Keratinocyte (primary cell): ENCODE data around the gene OPTC. TPM values are rescaled to one million over a fixed set of nuclear protein-coding genes. Genes with fewer than 3 reads are reported as not detected.

Experiments used
- DNase-seq: peaks from one replicate; pipeline ENCODE4 v3.0.0-alpha.2; 2011; ENCODE audit warnings: low read depth, missing footprints, low spot score
- FAIRE-seq: peaks from 2 replicates; lab custom pipeline; 2011; peaks lifted over from hg19 to GRCh38; lab: Jason Lieb, UNC
- H2AFZ ChIP-seq: 2 replicates; pipeline ENCODE4 v1.6.0; 2012; ENCODE audit warnings: low read length, control low read depth, inconsistent platforms; ENCODE audit not compliant: control insufficient read depth
- H3K27ac ChIP-seq: 2 replicates; pipeline ENCODE4 v1.5.1; 2011; ENCODE audit warnings: low read length; ENCODE audit not compliant: control insufficient read depth, insufficient read depth
- H3K27me3 ChIP-seq: 3 replicates; pipeline ENCODE4 v1.6.0; 2011; ENCODE audit warnings: low read length; ENCODE audit not compliant: control insufficient read depth, insufficient read depth; ENCODE audit errors: extremely low read depth
- H3K36me3 ChIP-seq, 2 experiments: 2 replicates in 1 of 2; 3 replicates in 1 of 2; pipeline ENCODE4 v1.5.1; 2011; ENCODE audit warnings: low read length in 2 of 2, mild to moderate bottlenecking in 1 of 2; ENCODE audit not compliant: control insufficient read depth in 2 of 2, insufficient read depth in 2 of 2; ENCODE audit errors: extremely low read depth in 1 of 2
- H3K4me1 ChIP-seq: 3 replicates; pipeline ENCODE4 v1.5.1; 2011; ENCODE audit warnings: low read length; ENCODE audit not compliant: control insufficient read depth, insufficient read depth; ENCODE audit errors: extremely low read depth
- H3K4me2 ChIP-seq: 3 replicates; pipeline ENCODE4 v1.6.0; 2011; ENCODE audit warnings: low read depth, low read length; ENCODE audit not compliant: control insufficient read depth, insufficient read depth; ENCODE audit errors: extremely low read depth
- H3K4me3 ChIP-seq, 3 experiments: fragments of 200-600 bp in 1 of 3; sonication (generic) in 1 of 3; 2 replicates in 2 of 3; 3 replicates in 1 of 3; pipeline ENCODE4 v1.5.1; 2011 to 2016; ENCODE audit warnings: low read length in 3 of 3, mild to moderate bottlenecking in 3 of 3, control low read depth in 2 of 3, inconsistent platforms in 1 of 3, low read depth in 1 of 3, mixed read lengths in 1 of 3, mixed run types in 1 of 3, moderate library complexity in 1 of 3; ENCODE audit not compliant: control insufficient read depth in 2 of 3, insufficient read depth in 2 of 3; ENCODE audit errors: extremely low read depth in 1 of 3
- H3K79me2 ChIP-seq: 2 replicates; pipeline ENCODE4 v1.6.0; 2012; ENCODE audit warnings: low read length; ENCODE audit not compliant: control insufficient read depth, insufficient read depth
- H3K9ac ChIP-seq: 3 replicates; pipeline ENCODE4 v1.6.0; 2011; ENCODE audit warnings: low read length; ENCODE audit not compliant: control insufficient read depth, insufficient read depth; ENCODE audit errors: extremely low read depth
- H3K9me1 ChIP-seq: 3 replicates; pipeline ENCODE4 v1.6.0; 2011; ENCODE audit warnings: low read length; ENCODE audit not compliant: control insufficient read depth, insufficient read depth; ENCODE audit errors: extremely low read depth
- H3K9me3 ChIP-seq: 2 replicates; pipeline ENCODE4 v1.5.1; 2012; ENCODE audit warnings: low read depth, low read length; ENCODE audit not compliant: control insufficient read depth
- H4K20me1 ChIP-seq: 3 replicates; pipeline ENCODE4 v1.6.0; 2011; ENCODE audit warnings: low read length; ENCODE audit not compliant: control insufficient read depth, insufficient read depth; ENCODE audit errors: extremely low read depth
- EZH2 ChIP-seq: IDR thresholded peaks from one replicate; pipeline ENCODE4 v1.6.1; 2012; ENCODE audit warnings: inconsistent platforms, mild to moderate bottlenecking, low read length, moderate library complexity
- dilution Hi-C: fragments of 300-500 bp; cut with MboI; formaldehyde crosslinking; loops from one replicate; pipeline ENCODE4 v1.7.0; 2020; ENCODE audit warnings: low sequenced_read_pairs; ENCODE audit not compliant: extremely low pct_ligation_motif_present
- polyA plus RNA-seq, 5 experiments: library from polyadenylated mRNA; depleted of rRNA in 3 of 5; stranded (reverse) in 3 of 5; stranded (forward) in 1 of 5; unstranded in 1 of 5; fragments of >200 nt; gene quantifications; 1 replicate in 1 of 5; 2 replicates in 3 of 5; 3 replicates in 1 of 5; pipeline versions ENCODE4 v1.2.1 to v1.2.3, GENCODE V29; 2011 to 2012; ENCODE audit warnings: missing spikeins in 2 of 5, low read depth in 1 of 5, low replicate concordance in 1 of 5
- TF ChIP-seq, protein P1 (sequence below), 3 experiments: IDR thresholded peaks in 1 of 3; conservative IDR thresholded peaks in 1 of 3; optimal IDR thresholded peaks in 1 of 3; 2 replicates in 2 of 3; 3 replicates in 1 of 3; pipeline versions ENCODE3 to v1.5.1; 2011; ENCODE audit warnings: low read length in 3 of 3, mild to moderate bottlenecking in 3 of 3, moderate library complexity in 2 of 3, control low read depth in 1 of 3, inconsistent platforms in 1 of 3; ENCODE audit not compliant: insufficient read depth in 2 of 3; ENCODE audit errors: extremely low read depth in 1 of 3

OPTC gene
- polyA plus RNA-seq, 1 donor (not counting 4 experiments of a cell fraction or from before 2014, with no cell fraction given) = not detected

DNA sequence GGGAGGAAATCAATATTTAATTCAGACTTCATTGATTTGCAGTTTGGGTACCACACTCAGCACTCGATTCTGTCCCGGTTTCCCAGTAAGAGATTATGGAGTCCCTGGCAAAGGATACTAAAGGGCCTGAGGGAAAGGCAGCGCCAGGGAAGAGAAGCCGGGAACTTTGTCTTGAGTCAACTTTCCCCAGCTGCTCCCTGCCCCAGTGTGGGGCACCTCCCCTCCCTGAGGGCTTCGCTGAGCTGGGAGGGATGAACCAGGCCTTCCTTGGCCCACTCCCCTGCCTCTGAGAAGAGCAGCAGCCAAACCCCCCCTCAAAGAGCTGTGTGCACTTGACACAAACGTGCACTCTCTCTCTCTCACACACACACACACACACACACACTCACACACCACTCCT is 32.6 kb downstream of the OPTC start:
- DNase-seq (no peak), FAIRE-seq (no peak)
- dilution Hi-C loops = no loop called here
- no peak overlapping the region for H3K4me3 ChIP-seq
- TF ChIP-seq, protein P1, sequence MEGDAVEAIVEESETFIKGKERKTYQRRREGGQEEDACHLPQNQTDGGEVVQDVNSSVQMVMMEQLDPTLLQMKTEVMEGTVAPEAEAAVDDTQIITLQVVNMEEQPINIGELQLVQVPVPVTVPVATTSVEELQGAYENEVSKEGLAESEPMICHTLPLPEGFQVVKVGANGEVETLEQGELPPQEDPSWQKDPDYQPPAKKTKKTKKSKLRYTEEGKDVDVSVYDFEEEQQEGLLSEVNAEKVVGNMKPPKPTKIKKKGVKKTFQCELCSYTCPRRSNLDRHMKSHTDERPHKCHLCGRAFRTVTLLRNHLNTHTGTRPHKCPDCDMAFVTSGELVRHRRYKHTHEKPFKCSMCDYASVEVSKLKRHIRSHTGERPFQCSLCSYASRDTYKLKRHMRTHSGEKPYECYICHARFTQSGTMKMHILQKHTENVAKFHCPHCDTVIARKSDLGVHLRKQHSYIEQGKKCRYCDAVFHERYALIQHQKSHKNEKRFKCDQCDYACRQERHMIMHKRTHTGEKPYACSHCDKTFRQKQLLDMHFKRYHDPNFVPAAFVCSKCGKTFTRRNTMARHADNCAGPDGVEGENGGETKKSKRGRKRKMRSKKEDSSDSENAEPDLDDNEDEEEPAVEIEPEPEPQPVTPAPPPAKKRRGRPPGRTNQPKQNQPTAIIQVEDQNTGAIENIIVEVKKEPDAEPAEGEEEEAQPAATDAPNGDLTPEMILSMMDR (optimal IDR thresholded peaks at IDR 0.05 in 1 of 3, IDR thresholded peaks at IDR 0.05 in 1 of 3, conservative IDR thresholded peaks at IDR 0.05 in 1 of 3; ENCODE audit: extremely low read depth in 1 of 3, insufficient read depth in 2 of 3, low read length in 3 of 3) = no peak
- no peak for TF ChIP-seq EZH2
- no peaks in the 10 kb centered on the region for H3K27me3 ChIP-seq
- no peaks in the 10 kb centered on the region for H3K36me3 ChIP-seq
- no peak overlapping the region for H3K27ac ChIP-seq
- H3K79me2 ChIP-seq = no peaks in the 10 kb centered on the region
- H3K4me2 ChIP-seq = peak overlapping the region; percentile 33
- peaks cover 14% of the 10 kb centered on the region for H3K4me1 ChIP-seq
- H3K9ac ChIP-seq = no peak overlapping the region
- no peaks in the 10 kb centered on the region for H3K9me1 ChIP-seq
- H3K9me3 ChIP-seq = no peaks in the 10 kb centered on the region
- no peaks in the 10 kb centered on the region for H4K20me1 ChIP-seq
- no peak overlapping the region for H2AFZ ChIP-seq

DNA sequence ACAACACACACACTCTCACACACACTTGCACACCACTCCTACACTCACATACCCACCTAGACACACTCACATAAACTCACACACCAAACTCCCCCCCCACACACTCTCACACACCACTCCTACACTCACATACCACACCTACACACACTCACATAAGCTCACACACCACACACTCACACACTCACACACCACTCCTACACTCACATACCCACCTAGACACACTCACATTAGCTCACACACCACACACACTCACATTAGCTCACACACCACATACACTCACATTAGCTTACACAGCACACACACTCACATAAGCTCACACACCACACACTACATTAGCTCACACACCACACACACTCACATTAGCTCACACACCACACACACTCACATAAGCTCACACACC is 33.1 kb downstream of the OPTC start:
- TF ChIP-seq, protein P1 (optimal IDR thresholded peaks at IDR 0.05 in 1 of 3, IDR thresholded peaks at IDR 0.05 in 1 of 3, conservative IDR thresholded peaks at IDR 0.05 in 1 of 3; ENCODE audit: extremely low read depth in 1 of 3, insufficient read depth in 2 of 3, low read length in 3 of 3) = no peak
- TF ChIP-seq EZH2 = no peak
- H2AFZ ChIP-seq = no peak overlapping the region
- H3K79me2 ChIP-seq = no peaks in the 10 kb centered on the region
- peak overlapping the region; percentile 33 for H3K4me2 ChIP-seq
- H3K4me1 ChIP-seq = peaks cover 14% of the 10 kb centered on the region
- H3K27ac ChIP-seq = no peak overlapping the region
- peak overlapping the region; percentile 6 for H3K9ac ChIP-seq
- FAIRE-seq (peak; percentile 73), DNase-seq (no peak)
- H3K36me3 ChIP-seq = no peaks in the 10 kb centered on the region
- H4K20me1 ChIP-seq = no peaks in the 10 kb centered on the region
- no peaks in the 10 kb centered on the region for H3K9me3 ChIP-seq
- dilution Hi-C loops = no loop called here
- H3K4me3 ChIP-seq = no peak overlapping the region
- no peaks in the 10 kb centered on the region for H3K27me3 ChIP-seq
- no peaks in the 10 kb centered on the region for H3K9me1 ChIP-seq
